ENCODE measurements around the gene POGZ. TPM values are rescaled to one million over a fixed set of nuclear protein-coding genes. Genes with fewer than 3 reads are reported as not detected.
A peak's percentile ranks its signal among the peaks of the same experiment; 100 is the strongest.

Gene POGZ
- total and polyA plus RNA-seq, 2 of the 13 experiments (the other 11 are each of a cell fraction or from before 2014, with no cell fraction given), result 15.3 to 45.6 TPM

GRCh38 chr1:151472856-151473731 lies 13.8 kb upstream of the POGZ start (continued):
- no peak for TF ChIP-seq ZSCAN20 (CRISPR knock-in tag; IDR thresholded peaks at IDR 0.05; ENCODE audit: borderline replicate concordance)
- TF ChIP-seq SUZ12 (IDR thresholded peaks at IDR 0.05; ENCODE audit: low read depth, low read length), result no peak
- no peak for TF ChIP-seq ZNF292 (CRISPR knock-in tag; IDR thresholded peaks at IDR 0.05; ENCODE audit: borderline replicate concordance, low read depth)
- no peak for TF ChIP-seq ZNF614 (CRISPR knock-in tag; IDR thresholded peaks at IDR 0.05; ENCODE audit: borderline replicate concordance)
- TF ChIP-seq RELA (CRISPR knock-in tag; IDR thresholded peaks at IDR 0.05), result no peak
- 0 out of 2 replicates have a peak, but pooled peaks have one; percentile 36 for TF ChIP-seq ZNF670 (CRISPR knock-in tag; IDR thresholded peaks at IDR 0.05; ENCODE audit: borderline replicate concordance)
- no peak for TF ChIP-seq GABPA (IDR thresholded peaks at IDR 0.05; ENCODE audit: low read depth, low read length)
- TF ChIP-seq GABPA (CRISPR knock-in tag; IDR thresholded peaks at IDR 0.05; ENCODE audit: low read depth), result peak; percentile 47; the same call in 1 of the 2 replicates
- no peak for TF ChIP-seq IRX3 (CRISPR knock-in tag; IDR thresholded peaks at IDR 0.05; ENCODE audit: borderline replicate concordance, low read depth)
- no peak for TF ChIP-seq ZNF639 (CRISPR knock-in tag; conservative IDR thresholded peaks at IDR 0.05)
- TF ChIP-seq REPIN1 (CRISPR knock-in tag; IDR thresholded peaks at IDR 0.05; ENCODE audit: borderline replicate concordance, low read depth), result no peak
- TF ChIP-seq, protein P1, sequence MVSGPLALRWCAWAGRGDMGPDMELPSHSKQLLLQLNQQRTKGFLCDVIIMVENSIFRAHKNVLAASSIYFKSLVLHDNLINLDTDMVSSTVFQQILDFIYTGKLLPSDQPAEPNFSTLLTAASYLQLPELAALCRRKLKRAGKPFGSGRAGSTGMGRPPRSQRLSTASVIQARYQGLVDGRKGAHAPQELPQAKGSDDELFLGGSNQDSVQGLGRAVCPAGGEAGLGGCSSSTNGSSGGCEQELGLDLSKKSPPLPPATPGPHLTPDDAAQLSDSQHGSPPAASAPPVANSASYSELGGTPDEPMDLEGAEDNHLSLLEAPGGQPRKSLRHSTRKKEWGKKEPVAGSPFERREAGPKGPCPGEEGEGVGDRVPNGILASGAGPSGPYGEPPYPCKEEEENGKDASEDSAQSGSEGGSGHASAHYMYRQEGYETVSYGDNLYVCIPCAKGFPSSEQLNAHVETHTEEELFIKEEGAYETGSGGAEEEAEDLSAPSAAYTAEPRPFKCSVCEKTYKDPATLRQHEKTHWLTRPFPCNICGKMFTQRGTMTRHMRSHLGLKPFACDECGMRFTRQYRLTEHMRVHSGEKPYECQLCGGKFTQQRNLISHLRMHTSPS (CRISPR knock-in tag; IDR thresholded peaks at IDR 0.05; ENCODE audit: low read depth), result no peak
- no peak for TF ChIP-seq BATF2 (CRISPR knock-in tag; IDR thresholded peaks at IDR 0.05)
- no peak for TF ChIP-seq ZNF44 (CRISPR knock-in tag; IDR thresholded peaks at IDR 0.05)
- TF ChIP-seq, protein P2, sequence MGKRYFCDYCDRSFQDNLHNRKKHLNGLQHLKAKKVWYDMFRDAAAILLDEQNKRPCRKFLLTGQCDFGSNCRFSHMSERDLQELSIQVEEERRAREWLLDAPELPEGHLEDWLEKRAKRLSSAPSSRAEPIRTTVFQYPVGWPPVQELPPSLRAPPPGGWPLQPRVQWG (CRISPR knock-in tag; IDR thresholded peaks at IDR 0.05; ENCODE audit: borderline replicate concordance, low read depth), result no peak

Data from HepG2 (cell line).